ENCODE results near the gene UBE2U.

DNA sequence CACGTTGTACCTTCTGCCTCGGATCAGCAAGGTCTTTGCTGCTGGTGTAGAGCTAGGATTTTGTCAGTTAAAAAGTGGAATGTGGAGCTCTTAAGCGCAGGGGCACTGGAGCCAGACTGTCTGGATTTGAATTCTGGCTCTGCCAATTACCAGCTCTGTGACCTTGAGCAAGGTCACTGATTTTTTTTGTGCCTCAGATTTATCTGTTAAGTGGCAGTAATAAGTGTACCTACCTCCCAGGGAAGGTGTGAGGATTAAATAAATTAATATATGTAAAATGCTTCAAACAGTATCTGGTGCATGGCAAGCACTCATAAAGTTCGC lies 40.3 kb downstream of the UBE2U start:
- no peak for TF ChIP-seq EZH2phosphoT487 (IDR thresholded peaks at IDR 0.05; ENCODE audit: unreplicated experiment)
- no peak for TF ChIP-seq JUNB (IDR thresholded peaks at IDR 0.05; ENCODE audit: unreplicated experiment)
- TF ChIP-seq, protein P1, sequence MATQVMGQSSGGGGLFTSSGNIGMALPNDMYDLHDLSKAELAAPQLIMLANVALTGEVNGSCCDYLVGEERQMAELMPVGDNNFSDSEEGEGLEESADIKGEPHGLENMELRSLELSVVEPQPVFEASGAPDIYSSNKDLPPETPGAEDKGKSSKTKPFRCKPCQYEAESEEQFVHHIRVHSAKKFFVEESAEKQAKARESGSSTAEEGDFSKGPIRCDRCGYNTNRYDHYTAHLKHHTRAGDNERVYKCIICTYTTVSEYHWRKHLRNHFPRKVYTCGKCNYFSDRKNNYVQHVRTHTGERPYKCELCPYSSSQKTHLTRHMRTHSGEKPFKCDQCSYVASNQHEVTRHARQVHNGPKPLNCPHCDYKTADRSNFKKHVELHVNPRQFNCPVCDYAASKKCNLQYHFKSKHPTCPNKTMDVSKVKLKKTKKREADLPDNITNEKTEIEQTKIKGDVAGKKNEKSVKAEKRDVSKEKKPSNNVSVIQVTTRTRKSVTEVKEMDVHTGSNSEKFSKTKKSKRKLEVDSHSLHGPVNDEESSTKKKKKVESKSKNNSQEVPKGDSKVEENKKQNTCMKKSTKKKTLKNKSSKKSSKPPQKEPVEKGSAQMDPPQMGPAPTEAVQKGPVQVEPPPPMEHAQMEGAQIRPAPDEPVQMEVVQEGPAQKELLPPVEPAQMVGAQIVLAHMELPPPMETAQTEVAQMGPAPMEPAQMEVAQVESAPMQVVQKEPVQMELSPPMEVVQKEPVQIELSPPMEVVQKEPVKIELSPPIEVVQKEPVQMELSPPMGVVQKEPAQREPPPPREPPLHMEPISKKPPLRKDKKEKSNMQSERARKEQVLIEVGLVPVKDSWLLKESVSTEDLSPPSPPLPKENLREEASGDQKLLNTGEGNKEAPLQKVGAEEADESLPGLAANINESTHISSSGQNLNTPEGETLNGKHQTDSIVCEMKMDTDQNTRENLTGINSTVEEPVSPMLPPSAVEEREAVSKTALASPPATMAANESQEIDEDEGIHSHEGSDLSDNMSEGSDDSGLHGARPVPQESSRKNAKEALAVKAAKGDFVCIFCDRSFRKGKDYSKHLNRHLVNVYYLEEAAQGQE (IDR thresholded peaks at IDR 0.05; ENCODE audit: unreplicated experiment), result no peak
- TF ChIP-seq POLR2AphosphoS5 (IDR thresholded peaks at IDR 0.05; ENCODE audit: low read depth), result no peak
- TF ChIP-seq, protein P2, sequence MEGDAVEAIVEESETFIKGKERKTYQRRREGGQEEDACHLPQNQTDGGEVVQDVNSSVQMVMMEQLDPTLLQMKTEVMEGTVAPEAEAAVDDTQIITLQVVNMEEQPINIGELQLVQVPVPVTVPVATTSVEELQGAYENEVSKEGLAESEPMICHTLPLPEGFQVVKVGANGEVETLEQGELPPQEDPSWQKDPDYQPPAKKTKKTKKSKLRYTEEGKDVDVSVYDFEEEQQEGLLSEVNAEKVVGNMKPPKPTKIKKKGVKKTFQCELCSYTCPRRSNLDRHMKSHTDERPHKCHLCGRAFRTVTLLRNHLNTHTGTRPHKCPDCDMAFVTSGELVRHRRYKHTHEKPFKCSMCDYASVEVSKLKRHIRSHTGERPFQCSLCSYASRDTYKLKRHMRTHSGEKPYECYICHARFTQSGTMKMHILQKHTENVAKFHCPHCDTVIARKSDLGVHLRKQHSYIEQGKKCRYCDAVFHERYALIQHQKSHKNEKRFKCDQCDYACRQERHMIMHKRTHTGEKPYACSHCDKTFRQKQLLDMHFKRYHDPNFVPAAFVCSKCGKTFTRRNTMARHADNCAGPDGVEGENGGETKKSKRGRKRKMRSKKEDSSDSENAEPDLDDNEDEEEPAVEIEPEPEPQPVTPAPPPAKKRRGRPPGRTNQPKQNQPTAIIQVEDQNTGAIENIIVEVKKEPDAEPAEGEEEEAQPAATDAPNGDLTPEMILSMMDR (conservative IDR thresholded peaks at IDR 0.05; ENCODE audit: low read depth in 2 of 2), result no peak
- TF ChIP-seq ZNF331 (CRISPR knock-in tag; IDR thresholded peaks at IDR 0.05; ENCODE audit: low read depth), result no peak

Data from GM23338 (cell line).